ENCODE data around the gene PLA2R1. TPM values are rescaled to one million over a fixed set of nuclear protein-coding genes. Genes with fewer than 3 reads are reported as not detected.

PLA2R1 gene
- total RNA-seq, 1 experiment from 2014 or later: 1.1 TPM

GRCh38 chr2:159961451-159961850 is 101.0 kb downstream of the PLA2R1 start (continued):
- TF ChIP-seq PRDM15 (CRISPR knock-in tag; IDR thresholded peaks at IDR 0.05) (no peak), MYBL2 (CRISPR knock-in tag; IDR thresholded peaks at IDR 0.05) (no peak), TEAD1 (CRISPR knock-in tag; IDR thresholded peaks at IDR 0.05) (no peak)

GRCh38 chr2:159961037-159961436 is 101.4 kb downstream of the PLA2R1 start:
- Mint-ChIP-seq H3K4me3 (no peak overlapping the region), H3K27me3 (ENCODE audit: low read depth) (no peaks in the 10 kb centered on the region), H3K36me3 (no peaks in the 10 kb centered on the region), H3K9me3 (peaks cover 4% of the 10 kb centered on the region; the same call in 1 of the 2 replicates), H3K27ac (no peak overlapping the region), H3K4me1 (peaks cover 16% of the 10 kb centered on the region)
- no peak for ATAC-seq
- ChIA-PET CTCF (interaction anchor here (1.0 to 1.3 kb wide), 2 partner anchors 39 to 153 kb away, joined by 3 to 4 read pairs; no protein-coding TSS in a partner anchor), POLR2A (no interaction called here)
- no peak for DNase-seq (ENCODE audit: low spot score)
- TF ChIP-seq ZSCAN18 (CRISPR knock-in tag; IDR thresholded peaks at IDR 0.05) (no peak), ZBTB21 (CRISPR knock-in tag; IDR thresholded peaks at IDR 0.05; ENCODE audit: borderline replicate concordance) (no peak), ZNF232 (CRISPR knock-in tag; IDR thresholded peaks at IDR 0.05) (no peak), NFE2L1 (CRISPR knock-in tag; IDR thresholded peaks at IDR 0.05) (no peak), FOXJ3 (CRISPR knock-in tag; IDR thresholded peaks at IDR 0.05; ENCODE audit: borderline replicate concordance) (no peak), ATF3 (CRISPR knock-in tag; conservative IDR thresholded peaks at IDR 0.05) (no peak), MYBL2 (CRISPR knock-in tag; IDR thresholded peaks at IDR 0.05) (no peak), IRF2 (CRISPR knock-in tag; IDR thresholded peaks at IDR 0.05; ENCODE audit: borderline replicate concordance, low read depth) (no peak), JAZF1 (CRISPR knock-in tag; IDR thresholded peaks at IDR 0.05) (no peak), AR (CRISPR knock-in tag; IDR thresholded peaks at IDR 0.05) (no peak), PRDM15 (CRISPR knock-in tag; IDR thresholded peaks at IDR 0.05) (no peak), ESRRA (CRISPR knock-in tag; IDR thresholded peaks at IDR 0.05; ENCODE audit: borderline replicate concordance) (no peak), CDX4 (CRISPR knock-in tag; IDR thresholded peaks at IDR 0.05; ENCODE audit: borderline replicate concordance) (no peak), ZBTB43 (CRISPR knock-in tag; IDR thresholded peaks at IDR 0.05) (no peak), CTCF (IDR thresholded peaks at IDR 0.05) (no peak), MAX (CRISPR knock-in tag; IDR thresholded peaks at IDR 0.05) (no peak)

All from WTC11 (cell line).